Ishikawa (cell line): ENCODE measurements around the gene PRKCE.

ENCODE experiments used
- CREB1 ChIP-seq: IDR thresholded peaks from 2 replicates; pipeline ENCODE4 v1.6.1; 2012; ENCODE audit warnings: low read depth
- EGR1 ChIP-seq: IDR thresholded peaks from 2 replicates; pipeline ENCODE4 v1.6.1; 2012
- EP300 ChIP-seq: IDR thresholded peaks from 2 replicates; pipeline ENCODE4 v1.6.1; 2012; ENCODE audit warnings: borderline replicate concordance
- FOXM1 ChIP-seq: IDR thresholded peaks from 2 replicates; pipeline ENCODE4 v1.6.1; 2012; ENCODE audit warnings: low read depth, borderline replicate concordance
- RAD21 ChIP-seq: IDR thresholded peaks from 2 replicates; pipeline ENCODE4 v1.6.1; 2012; ENCODE audit warnings: low read depth
- TAF1 ChIP-seq: IDR thresholded peaks from 2 replicates; pipeline ENCODE4 v1.6.1; 2012; ENCODE audit warnings: low read depth, mild to moderate bottlenecking
- TCF12 ChIP-seq: IDR thresholded peaks from 2 replicates; pipeline ENCODE4 v1.6.1; 2012; ENCODE audit warnings: low read depth
- TEAD4 ChIP-seq: IDR thresholded peaks from 2 replicates; pipeline ENCODE4 v1.6.1; 2012
- YY1 ChIP-seq: IDR thresholded peaks from 2 replicates; pipeline ENCODE4 v1.6.1; 2012; ENCODE audit warnings: low read depth
- ZBTB7A ChIP-seq: IDR thresholded peaks from 2 replicates; pipeline ENCODE4 v1.6.1; 2012; ENCODE audit warnings: low read depth
- TF ChIP-seq, protein P1 (sequence below): IDR thresholded peaks from 2 replicates; pipeline ENCODE4 v1.6.1; 2012
- TF ChIP-seq, protein P2 (sequence below): IDR thresholded peaks from 2 replicates; pipeline ENCODE4 v1.6.1; 2012
- TF ChIP-seq, protein P3 (sequence below): IDR thresholded peaks from 2 replicates; pipeline ENCODE4 v1.6.1; 2012; ENCODE audit warnings: low read depth, mild to moderate bottlenecking

DNA sequence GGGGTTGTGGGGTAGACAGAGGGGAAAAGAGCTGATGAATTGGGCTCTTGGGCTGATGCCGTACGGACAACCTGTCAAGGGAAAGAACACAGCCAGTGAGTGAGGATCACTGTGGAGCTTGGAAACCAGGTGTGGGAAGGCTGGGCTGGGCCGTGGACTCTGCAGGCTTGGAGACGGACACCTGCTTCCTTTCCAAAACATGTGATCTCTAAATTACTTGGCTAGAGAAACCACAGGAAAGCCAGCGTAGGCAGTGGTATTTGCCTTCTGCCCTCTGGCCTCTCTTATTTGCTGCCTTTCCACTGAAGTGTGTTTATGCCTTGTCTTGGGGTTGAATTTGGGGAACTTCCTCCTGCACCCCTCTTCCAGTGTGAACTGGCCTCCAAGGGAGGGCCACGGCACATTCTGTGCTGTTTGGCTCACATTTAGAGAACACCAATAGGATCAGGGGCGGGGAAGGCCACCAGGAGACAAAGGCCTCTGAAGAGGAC, 267.7 kb downstream of the PRKCE start:
- TF ChIP-seq EGR1 (no peak), FOXM1 (no peak), YY1 (no peak), ZBTB7A (no peak), EP300 (no peak), TEAD4 (no peak), CREB1 (no peak), TAF1 (no peak), RAD21 (no peak), TCF12 (no peak)
- TF ChIP-seq, protein P1, sequence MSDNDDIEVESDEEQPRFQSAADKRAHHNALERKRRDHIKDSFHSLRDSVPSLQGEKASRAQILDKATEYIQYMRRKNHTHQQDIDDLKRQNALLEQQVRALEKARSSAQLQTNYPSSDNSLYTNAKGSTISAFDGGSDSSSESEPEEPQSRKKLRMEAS = no peak
- TF ChIP-seq, protein P2, sequence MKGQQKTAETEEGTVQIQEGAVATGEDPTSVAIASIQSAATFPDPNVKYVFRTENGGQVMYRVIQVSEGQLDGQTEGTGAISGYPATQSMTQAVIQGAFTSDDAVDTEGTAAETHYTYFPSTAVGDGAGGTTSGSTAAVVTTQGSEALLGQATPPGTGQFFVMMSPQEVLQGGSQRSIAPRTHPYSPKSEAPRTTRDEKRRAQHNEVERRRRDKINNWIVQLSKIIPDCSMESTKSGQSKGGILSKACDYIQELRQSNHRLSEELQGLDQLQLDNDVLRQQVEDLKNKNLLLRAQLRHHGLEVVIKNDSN = no peak
- TF ChIP-seq, protein P3, sequence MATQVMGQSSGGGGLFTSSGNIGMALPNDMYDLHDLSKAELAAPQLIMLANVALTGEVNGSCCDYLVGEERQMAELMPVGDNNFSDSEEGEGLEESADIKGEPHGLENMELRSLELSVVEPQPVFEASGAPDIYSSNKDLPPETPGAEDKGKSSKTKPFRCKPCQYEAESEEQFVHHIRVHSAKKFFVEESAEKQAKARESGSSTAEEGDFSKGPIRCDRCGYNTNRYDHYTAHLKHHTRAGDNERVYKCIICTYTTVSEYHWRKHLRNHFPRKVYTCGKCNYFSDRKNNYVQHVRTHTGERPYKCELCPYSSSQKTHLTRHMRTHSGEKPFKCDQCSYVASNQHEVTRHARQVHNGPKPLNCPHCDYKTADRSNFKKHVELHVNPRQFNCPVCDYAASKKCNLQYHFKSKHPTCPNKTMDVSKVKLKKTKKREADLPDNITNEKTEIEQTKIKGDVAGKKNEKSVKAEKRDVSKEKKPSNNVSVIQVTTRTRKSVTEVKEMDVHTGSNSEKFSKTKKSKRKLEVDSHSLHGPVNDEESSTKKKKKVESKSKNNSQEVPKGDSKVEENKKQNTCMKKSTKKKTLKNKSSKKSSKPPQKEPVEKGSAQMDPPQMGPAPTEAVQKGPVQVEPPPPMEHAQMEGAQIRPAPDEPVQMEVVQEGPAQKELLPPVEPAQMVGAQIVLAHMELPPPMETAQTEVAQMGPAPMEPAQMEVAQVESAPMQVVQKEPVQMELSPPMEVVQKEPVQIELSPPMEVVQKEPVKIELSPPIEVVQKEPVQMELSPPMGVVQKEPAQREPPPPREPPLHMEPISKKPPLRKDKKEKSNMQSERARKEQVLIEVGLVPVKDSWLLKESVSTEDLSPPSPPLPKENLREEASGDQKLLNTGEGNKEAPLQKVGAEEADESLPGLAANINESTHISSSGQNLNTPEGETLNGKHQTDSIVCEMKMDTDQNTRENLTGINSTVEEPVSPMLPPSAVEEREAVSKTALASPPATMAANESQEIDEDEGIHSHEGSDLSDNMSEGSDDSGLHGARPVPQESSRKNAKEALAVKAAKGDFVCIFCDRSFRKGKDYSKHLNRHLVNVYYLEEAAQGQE = no peak
